Measurements from ENCODE around the gene LRRC71. TPM values are rescaled to one million over a fixed set of nuclear protein-coding genes. Genes with fewer than 3 reads are reported as not detected.

The LRRC71 gene
- total RNA-seq, 4 donors from 2014 or later, result not detected

DNA sequence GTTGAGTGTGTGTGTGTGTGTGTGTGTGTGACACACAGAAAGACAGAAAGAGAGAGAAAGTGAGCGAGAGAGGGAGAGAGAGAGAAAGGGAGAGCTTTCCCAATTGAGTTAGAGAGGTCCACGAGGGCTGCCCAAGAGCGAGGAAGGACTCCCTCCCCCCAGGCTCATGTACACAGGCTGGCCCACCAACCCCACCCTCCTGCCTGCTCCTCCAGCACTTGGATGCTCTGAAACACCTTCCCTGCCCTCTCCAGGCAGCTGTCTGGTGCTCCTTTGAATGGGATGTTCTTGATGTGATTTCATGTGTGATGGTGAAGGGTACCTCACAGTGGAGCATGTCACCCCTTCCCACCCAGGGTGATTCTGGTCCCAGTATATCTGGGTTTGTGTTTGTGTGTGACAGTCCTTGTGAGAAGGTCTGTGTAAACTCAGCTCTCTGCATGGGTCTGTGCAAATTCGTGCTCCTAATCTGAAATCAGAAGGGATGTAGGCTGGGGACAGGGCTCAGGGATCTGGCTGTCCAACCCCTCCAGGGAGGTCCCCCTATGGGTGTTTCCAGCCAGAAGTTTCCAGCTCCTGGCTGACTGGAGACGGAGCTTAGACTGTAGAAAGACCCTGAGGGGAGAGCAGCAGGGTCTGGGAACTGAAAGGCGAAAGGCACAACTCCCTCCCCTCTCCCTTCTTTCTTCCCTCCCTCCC lies 33.7 kb upstream of the LRRC71 start:
- Histone ChIP-seq H3K9me3 (no peaks in the 10 kb centered on the region), H3K27me3 (no peaks in the 10 kb centered on the region), H3K4me3 (no peak overlapping the region), H3K4me1 (no peaks in the 10 kb centered on the region), H3K27ac (no peak overlapping the region), H3K36me3 (no peaks in the 10 kb centered on the region)
- no peak for TF ChIP-seq CTCF (IDR thresholded peaks at IDR 0.05)
- TF ChIP-seq POLR2A (IDR thresholded peaks at IDR 0.05), result no peak
- DNase-seq, result no peak

DNA sequence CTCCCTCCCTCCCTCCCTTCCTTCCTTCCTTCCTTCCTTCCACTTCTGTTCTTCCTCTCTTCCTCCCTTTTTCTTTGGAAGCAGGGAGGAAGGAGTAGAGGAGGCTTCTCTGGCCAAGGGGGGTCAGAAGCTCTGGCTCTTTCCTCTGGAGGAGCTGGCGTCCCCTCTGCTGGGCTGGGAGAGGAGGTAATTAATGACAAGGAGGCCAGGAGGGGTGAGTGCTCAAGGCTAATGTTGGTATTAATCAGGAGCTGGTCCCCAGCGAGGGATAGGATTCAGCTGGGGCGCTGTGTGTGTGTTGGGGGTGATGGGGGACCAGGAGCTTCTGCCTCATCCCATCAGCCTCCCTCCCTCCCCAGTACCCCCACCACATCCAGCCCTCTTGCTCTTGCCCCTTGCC lies 33.1 kb upstream of the LRRC71 start:
- Histone ChIP-seq H3K36me3 (no peaks in the 10 kb centered on the region), H3K9me3 (no peaks in the 10 kb centered on the region), H3K4me3 (no peak overlapping the region), H3K27ac (no peak overlapping the region), H3K27me3 (no peaks in the 10 kb centered on the region), H3K4me1 (no peaks in the 10 kb centered on the region)
- TF ChIP-seq POLR2A (IDR thresholded peaks at IDR 0.05) (no peak), CTCF (IDR thresholded peaks at IDR 0.05) (no peak)
- no peak for DNase-seq

DNA sequence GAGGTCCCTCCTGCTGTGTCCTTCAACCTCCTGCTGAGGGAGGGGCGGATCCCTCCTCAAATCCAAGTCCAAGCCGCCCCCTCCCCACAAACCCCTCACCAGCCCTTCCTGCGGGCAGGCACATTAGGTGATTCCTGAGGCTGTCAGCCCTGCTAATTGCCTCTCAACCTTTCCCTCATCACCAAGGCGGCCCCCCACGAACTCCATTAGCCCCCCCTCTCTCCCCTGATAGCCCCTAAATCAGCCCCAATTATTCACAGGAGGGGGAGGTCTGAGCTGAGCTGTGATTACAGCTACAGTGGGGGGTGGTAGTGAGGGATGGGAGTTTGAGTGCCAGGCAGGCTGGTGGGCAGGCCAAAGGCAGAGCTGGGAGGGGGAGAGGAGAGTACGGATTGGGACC lies 32.7 kb upstream of the LRRC71 start:
- no peaks in the 10 kb centered on the region for H3K27me3 ChIP-seq
- H3K4me1 ChIP-seq, result peaks cover 0 to 3% (median 0%) of the 10 kb centered on the region in 4 donors
- TF ChIP-seq POLR2A (IDR thresholded peaks at IDR 0.05) (no peak), CTCF (IDR thresholded peaks at IDR 0.05) (no peak)
- H3K36me3 ChIP-seq, result no peaks in the 10 kb centered on the region
- no peak for DNase-seq
- no peaks in the 10 kb centered on the region for H3K9me3 ChIP-seq
- no peak overlapping the region for H3K27ac ChIP-seq
- no peak overlapping the region for H3K4me3 ChIP-seq

DNA sequence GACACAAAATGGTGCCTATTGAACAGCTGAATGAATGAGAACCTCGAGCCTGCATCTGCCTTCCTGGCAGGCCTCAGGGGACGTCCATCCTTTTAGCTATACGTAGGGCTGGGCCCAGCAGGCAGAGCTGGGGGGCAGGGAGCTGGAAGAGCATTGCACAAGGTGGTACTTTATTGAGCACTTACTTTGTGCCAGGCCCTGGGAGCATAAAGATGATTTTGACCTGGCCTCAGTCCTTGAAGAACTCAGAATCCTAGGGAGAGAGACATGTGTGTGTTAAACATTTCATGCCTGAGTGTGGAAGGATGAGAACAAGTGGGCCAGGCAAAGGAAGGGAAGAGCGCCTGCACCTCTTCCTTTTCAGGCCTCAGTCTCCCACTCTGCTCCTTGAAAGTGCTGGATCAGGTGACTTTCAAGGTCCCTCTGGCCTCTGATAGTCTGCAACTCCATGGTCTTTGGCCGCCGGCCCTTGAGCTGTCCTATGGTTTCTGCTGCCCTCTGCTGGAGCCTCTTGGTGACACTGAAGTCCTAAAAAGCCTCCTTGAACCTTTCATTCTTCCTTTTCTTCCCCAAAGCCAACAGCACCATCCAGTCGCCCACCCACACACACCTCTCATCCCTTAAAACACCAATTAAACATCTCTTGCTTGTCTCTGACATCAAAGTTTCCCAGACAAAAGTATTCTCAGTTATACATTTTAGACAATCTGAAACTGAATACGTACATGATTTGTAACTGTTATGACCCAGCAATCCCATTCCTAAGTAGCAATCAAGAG lies 30.4 kb upstream of the LRRC71 start:
- no peak overlapping the region for H3K27ac ChIP-seq
- peaks cover 0 to 11% (median 4%) of the 10 kb centered on the region in 4 donors for H3K4me1 ChIP-seq
- H3K36me3 ChIP-seq, result no peaks in the 10 kb centered on the region
- peak; percentile 69 to 90 (median 78) for DNase-seq
- no peak overlapping the region for H3K4me3 ChIP-seq
- TF ChIP-seq CTCF (IDR thresholded peaks at IDR 0.05) (peak; percentile 35 to 78 (median 74)), POLR2A (IDR thresholded peaks at IDR 0.05) (no peak)
- H3K9me3 ChIP-seq, result no peaks in the 10 kb centered on the region
- H3K27me3 ChIP-seq, result peaks cover 0 to 13% of the 10 kb centered on the region in 2 donors

- TF ChIP-seq CTCF (IDR thresholded peaks at IDR 0.05) (peak; percentile 37 to 80 (median 72)), POLR2A (IDR thresholded peaks at IDR 0.05) (no peak)
- Histone ChIP-seq H3K4me1 (peaks cover 0 to 23% (median 4%) of the 10 kb centered on the region in 4 donors), H3K27me3 (peaks cover 0 to 13% of the 10 kb centered on the region in 2 donors), H3K36me3 (no peaks in the 10 kb centered on the region), H3K27ac (peak overlapping the region in 2 of 4 donors; percentile 10 to 81), H3K4me3 (peak overlapping the region; percentile 8 to 48 (median 22)), H3K9me3 (no peaks in the 10 kb centered on the region)
- peak; percentile 67 to 94 (median 93) for DNase-seq
Measured at GRCh38 chr1:156892190-156893047, 28.0 kb upstream of the LRRC71 start.

Data from Peyer's patch (tissue), 4 donors.